ACC112 (cell line): ENCODE results near the gene COMMD10.
A peak's percentile ranks its signal among the peaks of the same experiment; 100 is the strongest.
"Not testable (repeated sequence)": the region's sequence is repeated elsewhere in the genome, so short reads cannot be mapped to it uniquely, and the experiment has no call there.

Source experiments
- H2AFZ ChIP-seq: fragments of 200-600 bp; sonication (generic); one replicate; pipeline ENCODE4 v1.6.0; 2017; ENCODE audit warnings: antibody characterized with exemption, low read length; ENCODE audit not compliant: unreplicated experiment
- H3K27ac ChIP-seq: fragments of 200-600 bp; sonication (generic); 2 replicates; pipeline ENCODE4 v1.5.1; 2014; ENCODE audit warnings: low read depth, mild to moderate bottlenecking, antibody characterized with exemption, low read length, moderate library complexity
- H3K27me3 ChIP-seq: fragments of 200-600 bp; sonication (generic); 2 replicates; pipeline ENCODE4 v1.6.1; 2014; ENCODE audit warnings: mild to moderate bottlenecking, antibody characterized with exemption, low read length, moderate library complexity, mixed read lengths; ENCODE audit not compliant: insufficient read depth
- H3K36me3 ChIP-seq: fragments of 200-600 bp; sonication (generic); 2 replicates; pipeline ENCODE4 v1.6.1; 2016; ENCODE audit warnings: mild to moderate bottlenecking, antibody characterized with exemption, low read length, moderate library complexity, mixed read lengths; ENCODE audit not compliant: insufficient read depth
- H3K4me1 ChIP-seq: fragments of 200-600 bp; sonication (generic); one replicate; pipeline ENCODE4 v1.6.1; 2016; ENCODE audit warnings: low read length, mixed read lengths; ENCODE audit not compliant: insufficient read depth, unreplicated experiment, control insufficient read depth
- H3K4me3 ChIP-seq: fragments of 200-600 bp; sonication (generic); 2 replicates; pipeline ENCODE4 v1.5.1; 2014; ENCODE audit warnings: mild to moderate bottlenecking, low read depth, low read length
- H3K79me2 ChIP-seq: fragments of 200-600 bp; sonication (generic); one replicate; pipeline ENCODE4 v1.6.0; 2016; ENCODE audit warnings: low read length; ENCODE audit not compliant: control insufficient read depth, unreplicated experiment, insufficient read depth

COMMD10 gene

GRCh38 chr5:116091416-116091815 is 6.6 kb downstream of the COMMD10 start:
- peaks cover 28% of the 10 kb centered on the region for H3K36me3 ChIP-seq
- H3K4me1 ChIP-seq = peaks cover 10% of the 10 kb centered on the region
- no peak overlapping the region for H2AFZ ChIP-seq
- peaks cover 22% of the 10 kb centered on the region for H3K79me2 ChIP-seq
- no peak overlapping the region for H3K4me3 ChIP-seq
- H3K27ac ChIP-seq = no peak overlapping the region
- no peaks in the 10 kb centered on the region for H3K27me3 ChIP-seq

- H3K4me1 ChIP-seq = no peaks in the 10 kb centered on the region
- no peaks in the 10 kb centered on the region for H3K27me3 ChIP-seq
- no peak overlapping the region for H3K4me3 ChIP-seq
- H3K27ac ChIP-seq = no peak overlapping the region
- H2AFZ ChIP-seq = no peak overlapping the region
- no peaks in the 10 kb centered on the region for H3K79me2 ChIP-seq
- peaks cover 29% of the 10 kb centered on the region for H3K36me3 ChIP-seq
Observed at GRCh38 chr5:116097301-116097700, 12.5 kb downstream of the COMMD10 start.

- no peaks in the 10 kb centered on the region for H3K79me2 ChIP-seq
- H3K27me3 ChIP-seq = no peaks in the 10 kb centered on the region
- no peak overlapping the region for H3K27ac ChIP-seq
- no peaks in the 10 kb centered on the region for H3K4me1 ChIP-seq
- no peak overlapping the region for H2AFZ ChIP-seq
- no peak overlapping the region for H3K4me3 ChIP-seq
- peaks cover 15% of the 10 kb centered on the region for H3K36me3 ChIP-seq
Observed at GRCh38 chr5:116098998-116099397, 14.2 kb downstream of the COMMD10 start.

GRCh38 chr5:116104941-116105340 is 20.1 kb downstream of the COMMD10 start:
- not testable (repeated sequence) for H3K4me3 ChIP-seq, H3K4me1 ChIP-seq, H3K27me3 ChIP-seq, H2AFZ ChIP-seq, H3K36me3 ChIP-seq, H3K27ac ChIP-seq, H3K79me2 ChIP-seq

GRCh38 chr5:116115163-116115562 is 30.3 kb downstream of the COMMD10 start:
- H3K27ac ChIP-seq = no peak overlapping the region
- H3K4me3 ChIP-seq = no peak overlapping the region
- no peak overlapping the region for H2AFZ ChIP-seq
- no peaks in the 10 kb centered on the region for H3K4me1 ChIP-seq
- H3K36me3 ChIP-seq = peaks cover 16% of the 10 kb centered on the region
- H3K79me2 ChIP-seq = peaks cover 14% of the 10 kb centered on the region
- H3K27me3 ChIP-seq = no peaks in the 10 kb centered on the region

GRCh38 chr5:116130471-116130870 is 45.6 kb downstream of the COMMD10 start:
- Histone ChIP-seq H3K79me2 (no peaks in the 10 kb centered on the region), H3K4me1 (no peaks in the 10 kb centered on the region), H3K4me3 (peak overlapping the region; percentile 59), H3K36me3 (no peaks in the 10 kb centered on the region), H3K27ac (peak overlapping the region; percentile 62), H2AFZ (peak overlapping the region; percentile 14), H3K27me3 (no peaks in the 10 kb centered on the region)

- no peak overlapping the region for H2AFZ ChIP-seq
- H3K4me1 ChIP-seq = no peaks in the 10 kb centered on the region
- H3K36me3 ChIP-seq = no peaks in the 10 kb centered on the region
- no peak overlapping the region for H3K27ac ChIP-seq
- H3K27me3 ChIP-seq = no peaks in the 10 kb centered on the region
- H3K79me2 ChIP-seq = no peaks in the 10 kb centered on the region
- H3K4me3 ChIP-seq = no peak overlapping the region
Observed at GRCh38 chr5:116130976-116131375, 46.2 kb downstream of the COMMD10 start.

GRCh38 chr5:116133281-116133680 is 48.5 kb downstream of the COMMD10 start:
- Histone ChIP-seq H3K27me3 (no peaks in the 10 kb centered on the region), H2AFZ (no peak overlapping the region), H3K4me1 (no peaks in the 10 kb centered on the region), H3K4me3 (no peak overlapping the region), H3K27ac (no peak overlapping the region), H3K79me2 (no peaks in the 10 kb centered on the region), H3K36me3 (no peaks in the 10 kb centered on the region)

- Histone ChIP-seq H3K27me3 (no peaks in the 10 kb centered on the region), H3K4me1 (no peaks in the 10 kb centered on the region), H3K27ac (no peak overlapping the region), H3K79me2 (no peaks in the 10 kb centered on the region), H3K36me3 (no peaks in the 10 kb centered on the region), H2AFZ (no peak overlapping the region), H3K4me3 (no peak overlapping the region)
Observed at GRCh38 chr5:116135344-116135743, 50.5 kb downstream of the COMMD10 start.

- Histone ChIP-seq H3K36me3 (no peaks in the 10 kb centered on the region), H3K4me3 (no peak overlapping the region), H2AFZ (no peak overlapping the region), H3K4me1 (no peaks in the 10 kb centered on the region), H3K27me3 (no peaks in the 10 kb centered on the region), H3K79me2 (no peaks in the 10 kb centered on the region), H3K27ac (no peak overlapping the region)
Observed at GRCh38 chr5:116137544-116138378, 52.9 kb downstream of the COMMD10 start.

- no peaks in the 10 kb centered on the region for H3K36me3 ChIP-seq
- H3K4me1 ChIP-seq = peaks cover 9% of the 10 kb centered on the region
Observed at GRCh38 chr5:116142495-116142894, 57.7 kb downstream of the COMMD10 start.

More at GRCh38 chr5:116142495-116142894, 57.7 kb downstream of the COMMD10 start:
- H3K4me3 ChIP-seq = no peak overlapping the region
- no peaks in the 10 kb centered on the region for H3K27me3 ChIP-seq
- no peak overlapping the region for H2AFZ ChIP-seq
- no peak overlapping the region for H3K27ac ChIP-seq
- H3K79me2 ChIP-seq = no peaks in the 10 kb centered on the region
